22Rv1 (cell line): ENCODE measurements around the gene AGTRAP.

Source experiments
- CTCF ChIP-seq: fragments of 450-650 bp; IDR thresholded peaks from 2 replicates; pipeline ENCODE4 v1.5.1; 2017; ENCODE audit warnings: mild to moderate bottlenecking
- ZFX ChIP-seq: fragments of 450-650 bp; IDR thresholded peaks from 2 replicates; pipeline ENCODE4 v1.6.1; 2017; ENCODE audit warnings: antibody characterized with exemption, borderline replicate concordance

GRCh38 chr1:11748294-11749202 is 12.6 kb downstream of the AGTRAP start:
- TF ChIP-seq CTCF (no peak), ZFX (no peak)
